SK-N-SH (cell line): Measurements from ENCODE around the gene L3MBTL2. TPM values are rescaled to one million over a fixed set of nuclear protein-coding genes. Genes with fewer than 3 reads are reported as not detected.

Source experiments
- CTCF ChIA-PET: fragments of 300-600, 350-600 bp; formaldehyde crosslinking; extraction: SDS; loops from one replicate; lab custom pipeline; 2021; lab: Yijun Ruan, JAX
- POLR2A ChIA-PET: fragments of 350-600 bp; sonication (Branson Sonifier 250); formaldehyde crosslinking; extraction: SDS; loops from one replicate; lab custom pipeline; 2020; ENCODE audit warnings: antibody characterized with exemption, inconsistent platforms; lab: Yijun Ruan, JAX
- DNase-seq: peaks from one replicate; pipeline ENCODE4 v3.0.0; 2012
- H2AFZ ChIP-seq: fragments of 200-600 bp; sonication (generic); 2 replicates; pipeline ENCODE4 v1.8.1; 2016; ENCODE audit warnings: antibody characterized with exemption, mild to moderate bottlenecking, low read depth
- H3F3A ChIP-seq: fragments of 200-600 bp; sonication (generic); replicated peaks from 2 replicates; pipeline ENCODE3; 2016; ENCODE audit warnings: antibody characterized with exemption, mild to moderate bottlenecking; ENCODE audit not compliant: insufficient read depth
- H3K27ac ChIP-seq, 2 experiments: fragments of 200-500 bp in 1 of 2; fragments of 200-600 bp in 1 of 2; sonication (Bioruptor generic) in 1 of 2; sonication (generic), shearing (Covaris generic) in 1 of 2; 2 replicates each; pipeline versions ENCODE4 v1.5.1 to v1.6.1; 2014 to 2016; ENCODE audit warnings: low read depth in 2 of 2, inconsistent platforms in 1 of 2, low read length in 1 of 2, mild to moderate bottlenecking in 1 of 2, mixed read lengths in 1 of 2
- H3K27me3 ChIP-seq: fragments of 200-600 bp; sonication (generic), shearing (Covaris generic); 2 replicates; pipeline ENCODE4 v1.6.1; 2016; ENCODE audit warnings: mixed run types; ENCODE audit not compliant: insufficient read depth
- H3K36me3 ChIP-seq, 2 experiments: fragments of 200-500 bp in 1 of 2; fragments of 200-600 bp in 1 of 2; sonication (Bioruptor generic) in 1 of 2; sonication (generic) in 1 of 2; replicated peaks in 1 of 2; 2 replicates each; pipeline versions ENCODE3 to v1.5.1; 2014 to 2016; ENCODE audit warnings: low read length in 1 of 2, mild to moderate bottlenecking in 1 of 2; ENCODE audit not compliant: insufficient read depth in 2 of 2, control insufficient read depth in 1 of 2
- H3K4me1 ChIP-seq, 2 experiments: fragments of 200-500 bp in 1 of 2; fragments of 200-600 bp in 1 of 2; sonication (Bioruptor generic) in 1 of 2; sonication (generic), shearing (Covaris generic) in 1 of 2; 2 replicates each; pipeline versions ENCODE4 v1.5.1 to v1.6.1; 2014 to 2016; ENCODE audit warnings: low read depth in 1 of 2, low read length in 1 of 2, mixed run types in 1 of 2; ENCODE audit not compliant: insufficient read depth in 2 of 2, control insufficient read depth in 1 of 2
- H3K4me2 ChIP-seq: fragments of 200-600 bp; sonication (generic), shearing (Covaris generic); 2 replicates; pipeline ENCODE4 v1.6.1; 2017; ENCODE audit warnings: mixed run types
- H3K4me3 ChIP-seq, 2 experiments: fragments of 200-500 bp in 1 of 2; fragments of 200-600 bp in 1 of 2; sonication (Bioruptor generic) in 1 of 2; sonication (generic), shearing (Covaris generic) in 1 of 2; 2 replicates each; pipeline versions ENCODE4 v1.5.1 to v1.8.1; 2014 to 2016; ENCODE audit warnings: low read depth in 2 of 2, inconsistent platforms in 1 of 2, low read length in 1 of 2, mild to moderate bottlenecking in 1 of 2, mixed read lengths in 1 of 2, moderate library complexity in 1 of 2
- H3K79me2 ChIP-seq: fragments of 200-600 bp; sonication (generic); 2 replicates; pipeline ENCODE4 v1.8.1; 2017; ENCODE audit warnings: mild to moderate bottlenecking; ENCODE audit not compliant: insufficient read depth
- H3K9ac ChIP-seq: fragments of 200-600 bp; sonication (generic); 2 replicates; pipeline ENCODE4 v1.6.1; 2017; ENCODE audit warnings: mixed run types
- H3K9me2 ChIP-seq: fragments of 200-600 bp; sonication (generic); 2 replicates; pipeline ENCODE4 v1.6.1; 2017; ENCODE audit warnings: mixed run types
- H3K9me3 ChIP-seq: fragments of 200-600 bp; sonication (generic); 2 replicates; pipeline ENCODE4 v1.6.1; 2017; ENCODE audit warnings: mixed run types, mild to moderate bottlenecking, moderate library complexity
- H4K20me1 ChIP-seq: fragments of 200-600 bp; sonication (generic); 2 replicates; pipeline ENCODE4 v1.6.1; 2017; ENCODE audit warnings: mild to moderate bottlenecking, mixed run types; ENCODE audit not compliant: insufficient read depth
- EP300 ChIP-seq, 2 experiments: IDR thresholded peaks; 2 replicates each; pipeline versions ENCODE4 v1.4.0 to v1.6.1; 2012; ENCODE audit warnings: borderline replicate concordance in 1 of 2, low read depth in 1 of 2, low read length in 1 of 2
- EZH2phosphoT487 ChIP-seq: fragments of 200-600 bp; sonication (generic); IDR thresholded peaks from 2 replicates; pipeline ENCODE4 v1.6.1; 2017; ENCODE audit warnings: low read depth, mixed run types, mild to moderate bottlenecking, antibody characterized with exemption, moderate library complexity, borderline replicate concordance
- FOSL2 ChIP-seq: IDR thresholded peaks from 2 replicates; pipeline ENCODE4 v1.4.0; 2012; ENCODE audit warnings: low read depth, mild to moderate bottlenecking, moderate library complexity, borderline replicate concordance
- FOXJ3 ChIP-seq: sonication (generic); formaldehyde crosslinking; IDR thresholded peaks from 2 replicates; pipeline ENCODE4 v1.5.1; 2020; ENCODE audit warnings: mild to moderate bottlenecking, missing genetic modification reagents
- FOXM1 ChIP-seq: IDR thresholded peaks from 2 replicates; pipeline ENCODE4 v1.4.0; 2012; ENCODE audit warnings: low read depth, mild to moderate bottlenecking
- JUND ChIP-seq: IDR thresholded peaks from 2 replicates; pipeline ENCODE4 v1.4.0; 2012
- MEF2A ChIP-seq: IDR thresholded peaks from 2 replicates; pipeline ENCODE4 v1.4.0; 2012; ENCODE audit warnings: low read depth, borderline replicate concordance
- MXI1 ChIP-seq: IDR thresholded peaks from 2 replicates; pipeline ENCODE4 v1.6.1; 2012; ENCODE audit warnings: mild to moderate bottlenecking, low read depth, low read length, improper control_type of control experiment
- NFIC ChIP-seq: IDR thresholded peaks from 2 replicates; pipeline ENCODE4 v1.4.0; 2012; ENCODE audit warnings: borderline replicate concordance
- NRF1 ChIP-seq: IDR thresholded peaks from 2 replicates; pipeline ENCODE4 v1.6.1; 2012; ENCODE audit warnings: low read depth, mild to moderate bottlenecking, low read length
- RAD21 ChIP-seq: IDR thresholded peaks from 2 replicates; pipeline ENCODE4 v1.6.1; 2012; ENCODE audit warnings: mild to moderate bottlenecking, low read length
- TAF1 ChIP-seq: IDR thresholded peaks from 2 replicates; pipeline ENCODE4 v1.6.1; 2012; ENCODE audit warnings: low read depth, mild to moderate bottlenecking, low read length, moderate library complexity, borderline replicate concordance
- TEAD4 ChIP-seq: IDR thresholded peaks from 2 replicates; pipeline ENCODE4 v1.4.0; 2012; ENCODE audit warnings: mild to moderate bottlenecking, borderline replicate concordance; ENCODE audit not compliant: insufficient read depth
- WGBS: methylation state at CpG from one replicate; pipeline ENCODE4 v1.1.6; 2017; ENCODE audit warnings: low lambda C conversion rate; 5-methylcytosine and 5-hydroxymethylcytosine counted together
- polyA plus RNA-seq, 3 experiments: library from polyadenylated mRNA; depleted of rRNA; stranded (reverse); fragments of >200 nt; gene quantifications; 2 replicates each; pipeline ENCODE4 v1.2.3, GENCODE V29; 2012
- TF ChIP-seq, protein P1 (sequence below): IDR thresholded peaks from 2 replicates; pipeline ENCODE4 v1.4.0; 2012; ENCODE audit warnings: low read depth
- TF ChIP-seq, protein P2 (sequence below): fragments of 200-600 bp; sonication (generic); IDR thresholded peaks from 2 replicates; pipeline ENCODE4 v1.6.1; 2017; ENCODE audit warnings: antibody characterized with exemption, mild to moderate bottlenecking, moderate library complexity
- TF ChIP-seq, protein P3 (sequence below): IDR thresholded peaks from 2 replicates; pipeline ENCODE4 v1.6.1; 2012; ENCODE audit warnings: mild to moderate bottlenecking, low read depth, low read length, moderate library complexity
- TF ChIP-seq, protein P4 (sequence below): IDR thresholded peaks from 2 replicates; pipeline ENCODE4; 2012

The L3MBTL2 gene
- polyA plus RNA-seq, 1 of the 3 experiments (the other 2 are of a cell fraction): 13.3 TPM

DNA sequence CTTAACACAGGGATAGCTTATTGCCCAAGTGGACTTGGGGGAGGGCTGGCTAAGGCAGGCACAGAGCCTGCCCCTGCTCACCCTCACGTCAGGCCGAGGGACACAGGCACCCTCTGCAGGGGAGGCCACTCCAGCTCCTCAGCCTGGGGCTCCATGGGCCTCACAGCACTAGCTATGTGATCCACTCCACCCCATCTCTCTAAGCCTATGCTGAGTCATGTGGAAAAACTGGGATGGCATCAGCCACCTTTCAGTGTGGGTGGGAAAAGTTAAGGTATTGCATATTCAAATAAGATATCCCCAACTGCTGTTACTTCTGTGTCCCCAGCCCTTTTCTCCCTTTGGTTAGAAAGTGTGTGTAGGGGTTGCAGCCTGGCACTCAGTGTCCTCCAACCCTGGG lies 58.6 kb downstream of the L3MBTL2 start:
- no peak overlapping the region for H3K4me2 ChIP-seq
- no peak overlapping the region for H3K27ac ChIP-seq
- H3K9me3 ChIP-seq: no peaks in the 10 kb centered on the region
- no peak overlapping the region for H3K4me3 ChIP-seq
- no peaks in the 10 kb centered on the region for H3F3A ChIP-seq
- CTCF ChIA-PET: no interaction called here
- H4K20me1 ChIP-seq: no peaks in the 10 kb centered on the region
- TF ChIP-seq FOXM1 (no peak), NFIC (no peak), JUND (no peak), EZH2phosphoT487 (no peak), TEAD4 (no peak), RAD21 (no peak), EP300 (IDR thresholded peaks at IDR 0.05; ENCODE audit: borderline replicate concordance in 1 of 2, low read depth in 1 of 2, low read length in 1 of 2) (no peak), MEF2A (no peak), MXI1 (no peak), NRF1 (no peak), TAF1 (no peak), FOSL2 (no peak)
- TF ChIP-seq, protein P1, sequence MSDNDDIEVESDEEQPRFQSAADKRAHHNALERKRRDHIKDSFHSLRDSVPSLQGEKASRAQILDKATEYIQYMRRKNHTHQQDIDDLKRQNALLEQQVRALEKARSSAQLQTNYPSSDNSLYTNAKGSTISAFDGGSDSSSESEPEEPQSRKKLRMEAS: no peak
- TF ChIP-seq, protein P2, sequence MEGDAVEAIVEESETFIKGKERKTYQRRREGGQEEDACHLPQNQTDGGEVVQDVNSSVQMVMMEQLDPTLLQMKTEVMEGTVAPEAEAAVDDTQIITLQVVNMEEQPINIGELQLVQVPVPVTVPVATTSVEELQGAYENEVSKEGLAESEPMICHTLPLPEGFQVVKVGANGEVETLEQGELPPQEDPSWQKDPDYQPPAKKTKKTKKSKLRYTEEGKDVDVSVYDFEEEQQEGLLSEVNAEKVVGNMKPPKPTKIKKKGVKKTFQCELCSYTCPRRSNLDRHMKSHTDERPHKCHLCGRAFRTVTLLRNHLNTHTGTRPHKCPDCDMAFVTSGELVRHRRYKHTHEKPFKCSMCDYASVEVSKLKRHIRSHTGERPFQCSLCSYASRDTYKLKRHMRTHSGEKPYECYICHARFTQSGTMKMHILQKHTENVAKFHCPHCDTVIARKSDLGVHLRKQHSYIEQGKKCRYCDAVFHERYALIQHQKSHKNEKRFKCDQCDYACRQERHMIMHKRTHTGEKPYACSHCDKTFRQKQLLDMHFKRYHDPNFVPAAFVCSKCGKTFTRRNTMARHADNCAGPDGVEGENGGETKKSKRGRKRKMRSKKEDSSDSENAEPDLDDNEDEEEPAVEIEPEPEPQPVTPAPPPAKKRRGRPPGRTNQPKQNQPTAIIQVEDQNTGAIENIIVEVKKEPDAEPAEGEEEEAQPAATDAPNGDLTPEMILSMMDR: no peak
- peaks cover 3 to 38% of the 10 kb centered on the region in 2 experiments for H3K36me3 ChIP-seq
- no peak for DNase-seq
- H3K27me3 ChIP-seq: no peaks in the 10 kb centered on the region
- no peaks in the 10 kb centered on the region for H3K4me1 ChIP-seq
- H3K9ac ChIP-seq: no peak overlapping the region
- no CpG with 5 or more reads among the region's 2 CpGs for WGBS
- no peaks in the 10 kb centered on the region for H3K9me2 ChIP-seq
- H2AFZ ChIP-seq: no peak overlapping the region
- POLR2A ChIA-PET: no interaction called here
- peaks cover 4% of the 10 kb centered on the region; the same call in 1 of the 2 replicates for H3K79me2 ChIP-seq

DNA sequence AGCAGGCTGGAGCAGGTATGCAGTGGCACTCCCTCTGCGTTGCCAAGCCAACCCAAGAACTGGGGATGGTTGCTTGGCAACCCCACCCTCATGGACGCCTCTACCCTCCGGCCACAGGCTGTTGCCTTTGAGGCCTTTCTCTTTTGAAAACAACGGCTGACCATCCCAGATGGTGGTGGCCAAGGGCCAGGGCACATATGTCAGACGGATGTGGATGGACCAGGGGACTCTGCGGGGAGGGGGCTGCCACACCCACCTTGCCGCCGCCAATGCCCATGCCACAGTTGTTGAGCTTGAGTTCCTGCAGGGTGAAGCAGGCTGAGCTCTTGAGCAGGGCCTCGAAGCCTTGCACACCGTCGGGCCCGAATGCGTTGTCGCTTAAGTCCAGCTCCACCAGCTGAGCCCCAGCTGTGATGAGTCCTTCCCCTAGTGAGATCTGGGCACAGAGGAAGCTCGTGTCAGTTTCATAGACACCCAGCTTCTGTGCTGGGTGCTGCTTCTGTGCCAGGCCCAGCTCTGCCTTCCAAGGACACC lies 59.4 kb downstream of the L3MBTL2 start:
- H3K27me3 ChIP-seq: no peaks in the 10 kb centered on the region
- H3K79me2 ChIP-seq: peaks cover 4% of the 10 kb centered on the region; the same call in 1 of the 2 replicates
- no peaks in the 10 kb centered on the region for H3F3A ChIP-seq
- H3K9me2 ChIP-seq: no peaks in the 10 kb centered on the region
- H2AFZ ChIP-seq: no peak overlapping the region
- WGBS: no CpG with 5 or more reads among the region's 15 CpGs
- H3K9ac ChIP-seq: no peak overlapping the region
- H3K9me3 ChIP-seq: no peaks in the 10 kb centered on the region
- H3K4me1 ChIP-seq: no peaks in the 10 kb centered on the region
- DNase-seq: no peak
- TF ChIP-seq, protein P3, sequence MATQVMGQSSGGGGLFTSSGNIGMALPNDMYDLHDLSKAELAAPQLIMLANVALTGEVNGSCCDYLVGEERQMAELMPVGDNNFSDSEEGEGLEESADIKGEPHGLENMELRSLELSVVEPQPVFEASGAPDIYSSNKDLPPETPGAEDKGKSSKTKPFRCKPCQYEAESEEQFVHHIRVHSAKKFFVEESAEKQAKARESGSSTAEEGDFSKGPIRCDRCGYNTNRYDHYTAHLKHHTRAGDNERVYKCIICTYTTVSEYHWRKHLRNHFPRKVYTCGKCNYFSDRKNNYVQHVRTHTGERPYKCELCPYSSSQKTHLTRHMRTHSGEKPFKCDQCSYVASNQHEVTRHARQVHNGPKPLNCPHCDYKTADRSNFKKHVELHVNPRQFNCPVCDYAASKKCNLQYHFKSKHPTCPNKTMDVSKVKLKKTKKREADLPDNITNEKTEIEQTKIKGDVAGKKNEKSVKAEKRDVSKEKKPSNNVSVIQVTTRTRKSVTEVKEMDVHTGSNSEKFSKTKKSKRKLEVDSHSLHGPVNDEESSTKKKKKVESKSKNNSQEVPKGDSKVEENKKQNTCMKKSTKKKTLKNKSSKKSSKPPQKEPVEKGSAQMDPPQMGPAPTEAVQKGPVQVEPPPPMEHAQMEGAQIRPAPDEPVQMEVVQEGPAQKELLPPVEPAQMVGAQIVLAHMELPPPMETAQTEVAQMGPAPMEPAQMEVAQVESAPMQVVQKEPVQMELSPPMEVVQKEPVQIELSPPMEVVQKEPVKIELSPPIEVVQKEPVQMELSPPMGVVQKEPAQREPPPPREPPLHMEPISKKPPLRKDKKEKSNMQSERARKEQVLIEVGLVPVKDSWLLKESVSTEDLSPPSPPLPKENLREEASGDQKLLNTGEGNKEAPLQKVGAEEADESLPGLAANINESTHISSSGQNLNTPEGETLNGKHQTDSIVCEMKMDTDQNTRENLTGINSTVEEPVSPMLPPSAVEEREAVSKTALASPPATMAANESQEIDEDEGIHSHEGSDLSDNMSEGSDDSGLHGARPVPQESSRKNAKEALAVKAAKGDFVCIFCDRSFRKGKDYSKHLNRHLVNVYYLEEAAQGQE: no peak
- TF ChIP-seq TAF1 (no peak), FOXJ3 (no peak), FOXM1 (no peak), MXI1 (no peak)
- TF ChIP-seq, protein P4, sequence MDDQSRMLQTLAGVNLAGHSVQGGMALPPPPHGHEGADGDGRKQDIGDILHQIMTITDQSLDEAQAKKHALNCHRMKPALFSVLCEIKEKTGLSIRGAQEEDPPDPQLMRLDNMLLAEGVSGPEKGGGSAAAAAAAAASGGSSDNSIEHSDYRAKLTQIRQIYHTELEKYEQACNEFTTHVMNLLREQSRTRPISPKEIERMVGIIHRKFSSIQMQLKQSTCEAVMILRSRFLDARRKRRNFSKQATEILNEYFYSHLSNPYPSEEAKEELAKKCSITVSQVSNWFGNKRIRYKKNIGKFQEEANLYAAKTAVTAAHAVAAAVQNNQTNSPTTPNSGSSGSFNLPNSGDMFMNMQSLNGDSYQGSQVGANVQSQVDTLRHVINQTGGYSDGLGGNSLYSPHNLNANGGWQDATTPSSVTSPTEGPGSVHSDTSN: no peak
- no peak overlapping the region for H3K4me2 ChIP-seq
- no peaks in the 10 kb centered on the region for H4K20me1 ChIP-seq
- ChIA-PET CTCF (no interaction called here), POLR2A (no interaction called here)
- peaks cover 3 to 34% of the 10 kb centered on the region in 2 experiments for H3K36me3 ChIP-seq
- no peak overlapping the region for H3K4me3 ChIP-seq
- H3K27ac ChIP-seq: no peak overlapping the region
